GM21576 (cell line): ENCODE data around the gene KCNJ4.
"Not testable (repeated sequence)": the region's sequence is repeated elsewhere in the genome, so short reads cannot be mapped to it uniquely, and the experiment has no call there.

ENCODE experiments used
- ATAC-seq: cut with Tn5 transposase; IDR thresholded peaks from one replicate; pipeline ENCODE4 v1.9.1; 2021; ENCODE audit warnings: mild to moderate bottlenecking, moderate library complexity; ENCODE audit not compliant: unreplicated experiment

The KCNJ4 gene

DNA sequence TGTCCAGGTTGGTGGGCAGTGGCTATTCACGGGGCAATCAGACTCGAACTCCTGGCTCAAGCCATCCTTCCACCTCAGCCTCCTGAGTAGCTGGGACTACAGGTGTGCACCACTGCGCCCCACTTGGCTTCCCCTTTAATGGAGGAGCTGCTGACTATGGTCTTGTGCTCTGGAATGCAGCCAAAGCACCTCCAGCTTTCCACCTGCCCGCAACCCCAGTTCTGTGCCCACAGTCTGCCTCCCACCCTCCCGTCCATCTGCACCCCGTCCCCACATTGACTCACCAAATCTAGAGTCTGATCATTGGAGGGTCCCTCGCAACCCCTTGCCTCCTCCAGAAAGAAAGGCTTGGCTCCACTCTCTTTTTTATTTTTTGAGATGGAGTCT lies 41.0 kb downstream of the KCNJ4 start:
- no peak for ATAC-seq

DNA sequence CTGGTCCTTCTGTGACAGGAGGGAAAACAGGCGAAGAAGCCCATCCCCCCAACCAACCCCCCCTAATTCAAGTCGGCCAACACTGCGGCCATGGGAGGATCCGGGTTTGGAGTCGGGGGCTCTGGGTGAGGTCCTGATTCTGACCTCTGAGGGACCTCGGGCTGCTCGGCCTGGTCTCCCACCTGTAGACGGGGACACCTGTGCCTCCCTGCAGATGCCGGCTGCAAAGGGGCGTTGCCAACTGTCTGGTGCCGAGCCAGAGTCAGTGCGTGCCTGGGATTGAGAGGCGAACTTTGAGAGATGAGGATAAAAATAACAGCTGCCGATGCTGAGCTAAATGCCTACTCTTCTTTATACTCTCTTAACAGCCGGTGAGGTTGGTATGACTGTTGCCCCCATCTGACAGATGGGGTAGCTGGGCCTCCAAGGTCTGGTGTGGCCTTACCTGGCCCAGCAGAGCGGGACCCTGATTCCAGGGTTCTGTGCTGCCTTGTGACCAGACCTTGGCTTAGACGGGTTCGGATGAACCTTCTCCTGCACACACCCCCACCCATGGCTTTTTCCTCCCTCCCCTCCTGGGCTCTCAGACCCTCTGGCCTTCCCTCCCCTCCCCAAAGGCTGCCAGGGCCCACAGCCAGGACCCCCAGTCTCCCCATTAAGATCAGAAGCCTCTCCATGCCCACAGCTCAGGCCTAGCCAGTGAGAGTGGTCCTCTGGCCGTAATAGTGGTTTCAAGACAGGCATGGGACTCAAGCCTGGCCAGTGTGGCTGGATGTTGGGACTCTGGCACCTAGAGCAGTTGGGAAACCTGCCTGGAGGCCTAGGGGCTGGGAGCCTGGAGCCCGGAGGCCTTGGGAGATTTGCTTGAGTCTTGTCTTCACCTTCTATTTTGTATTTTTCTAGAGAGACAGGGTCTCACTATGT lies 41.7 kb downstream of the KCNJ4 start:
- ATAC-seq = no peak

DNA sequence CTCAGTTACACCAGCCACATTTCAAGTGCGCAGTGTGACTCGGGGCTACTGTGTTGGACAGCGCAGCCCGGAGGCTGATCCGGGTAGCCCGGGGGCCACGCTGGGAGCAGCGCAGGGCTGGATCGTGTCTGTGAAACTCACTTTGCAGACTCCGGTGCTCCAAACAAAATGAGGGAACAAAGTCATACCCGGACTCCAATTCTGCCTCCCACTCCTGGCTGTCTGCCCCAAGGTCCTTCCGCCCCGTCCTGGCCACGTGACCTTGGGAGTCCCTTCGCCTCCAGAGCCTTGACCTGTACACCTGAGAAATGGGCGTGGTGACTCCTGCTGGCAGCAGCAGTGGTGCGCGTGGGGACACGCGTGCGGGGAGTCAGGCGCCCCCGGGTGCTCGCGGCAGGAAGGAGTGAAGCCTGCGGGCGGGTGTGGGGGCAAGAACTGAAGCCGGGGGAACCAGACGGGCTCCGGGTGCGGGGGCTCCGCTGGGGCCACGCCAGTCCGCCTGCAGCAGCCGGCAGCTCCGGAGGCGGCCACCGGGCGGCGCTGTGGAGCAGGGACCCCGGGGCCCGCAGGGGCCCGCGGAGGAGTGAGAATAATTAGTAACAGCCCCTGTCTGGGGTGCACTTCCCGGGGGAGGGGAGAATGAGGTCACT lies 42.4 kb downstream of the KCNJ4 start:
- no peak for ATAC-seq

DNA sequence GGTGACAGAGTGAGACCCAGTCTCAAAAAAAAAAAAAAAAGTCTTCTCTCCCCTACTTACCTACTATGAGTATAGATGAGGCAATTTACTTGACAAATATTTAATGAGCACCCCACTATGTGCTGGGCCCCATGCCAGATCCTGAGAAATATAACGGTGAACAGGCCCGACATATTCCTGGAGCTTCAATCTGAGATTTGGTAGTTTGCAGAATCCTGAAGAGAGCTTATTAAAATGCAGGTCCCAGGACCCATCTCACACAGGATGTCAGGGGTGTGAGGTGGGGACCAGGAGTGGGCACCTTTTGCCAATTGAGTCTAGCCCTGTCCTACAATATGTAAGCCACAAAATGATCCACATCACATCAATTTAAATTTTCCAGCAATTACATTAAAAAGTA lies 44.0 kb downstream of the KCNJ4 start:
- ATAC-seq = no peak

- not testable (repeated sequence) for ATAC-seq
These were observed 45.1 kb downstream of the KCNJ4 start for GRCh38 chr22:38409916-38410315.

DNA sequence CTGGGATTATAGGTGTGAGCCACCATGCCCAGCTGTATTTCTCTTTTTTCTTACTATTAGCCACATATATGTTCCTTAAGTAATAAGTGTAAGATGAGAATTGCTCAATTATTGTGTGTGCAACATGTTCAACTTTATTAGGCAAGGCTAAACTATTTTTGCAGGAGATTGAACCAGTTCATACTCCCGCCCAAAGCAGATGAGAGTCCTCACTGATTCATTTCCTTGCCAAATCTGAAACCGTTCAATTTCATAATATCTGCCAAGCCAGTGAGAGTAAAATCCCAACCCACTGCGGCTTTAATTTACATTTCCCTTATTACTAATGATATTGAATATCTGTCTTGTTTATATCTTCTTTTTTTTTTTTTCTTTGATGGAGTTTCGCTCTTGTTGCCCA lies 48.4 kb downstream of the KCNJ4 start:
- no peak for ATAC-seq

- ATAC-seq = no peak
These were observed 50.6 kb downstream of the KCNJ4 start for GRCh38 chr22:38404419-38404818.

DNA sequence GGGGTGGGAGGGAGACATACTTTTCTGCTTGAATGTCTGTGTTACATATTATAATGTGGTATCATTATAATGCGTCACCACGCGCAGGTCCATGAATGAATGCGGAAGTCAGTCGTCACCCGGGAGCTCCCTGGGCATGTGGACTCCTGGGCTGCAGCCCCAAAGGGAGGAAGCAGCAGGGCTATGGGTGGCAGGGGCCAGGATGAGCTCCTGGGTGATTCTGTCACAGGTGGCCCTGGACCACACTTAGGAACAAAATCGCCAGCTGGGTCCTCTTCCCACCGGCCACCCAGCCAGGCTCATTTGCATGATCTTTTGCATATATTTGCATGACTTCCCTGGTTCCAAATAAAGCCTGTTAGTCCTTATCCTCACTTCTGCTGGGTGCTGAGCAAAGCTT lies 51.2 kb downstream of the KCNJ4 start:
- no peak for ATAC-seq

- no peak for ATAC-seq
These were observed 52.8 kb downstream of the KCNJ4 start for GRCh38 chr22:38402204-38402603.

- ATAC-seq = no peak
These were observed 53.5 kb downstream of the KCNJ4 start for GRCh38 chr22:38401336-38402084.

DNA sequence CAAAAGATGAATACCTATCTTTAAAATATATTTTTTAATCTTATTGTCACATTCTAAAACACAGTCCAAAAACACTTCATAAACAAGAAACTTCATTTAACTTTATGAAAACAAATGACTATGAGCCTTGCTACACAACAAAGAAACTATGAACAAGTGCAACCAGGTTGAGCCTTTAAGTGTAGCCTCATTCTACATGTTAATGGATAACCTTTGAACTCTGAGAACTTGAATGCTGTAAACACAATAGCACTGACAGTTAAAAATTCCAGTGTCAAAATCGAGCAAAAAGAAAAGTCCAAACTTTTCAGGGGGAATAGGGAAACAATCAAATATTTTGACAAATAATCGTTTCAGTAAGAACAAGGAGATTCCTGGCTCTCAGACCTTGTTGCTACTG lies 54.7 kb downstream of the KCNJ4 start:
- ATAC-seq = not testable (repeated sequence)

DNA sequence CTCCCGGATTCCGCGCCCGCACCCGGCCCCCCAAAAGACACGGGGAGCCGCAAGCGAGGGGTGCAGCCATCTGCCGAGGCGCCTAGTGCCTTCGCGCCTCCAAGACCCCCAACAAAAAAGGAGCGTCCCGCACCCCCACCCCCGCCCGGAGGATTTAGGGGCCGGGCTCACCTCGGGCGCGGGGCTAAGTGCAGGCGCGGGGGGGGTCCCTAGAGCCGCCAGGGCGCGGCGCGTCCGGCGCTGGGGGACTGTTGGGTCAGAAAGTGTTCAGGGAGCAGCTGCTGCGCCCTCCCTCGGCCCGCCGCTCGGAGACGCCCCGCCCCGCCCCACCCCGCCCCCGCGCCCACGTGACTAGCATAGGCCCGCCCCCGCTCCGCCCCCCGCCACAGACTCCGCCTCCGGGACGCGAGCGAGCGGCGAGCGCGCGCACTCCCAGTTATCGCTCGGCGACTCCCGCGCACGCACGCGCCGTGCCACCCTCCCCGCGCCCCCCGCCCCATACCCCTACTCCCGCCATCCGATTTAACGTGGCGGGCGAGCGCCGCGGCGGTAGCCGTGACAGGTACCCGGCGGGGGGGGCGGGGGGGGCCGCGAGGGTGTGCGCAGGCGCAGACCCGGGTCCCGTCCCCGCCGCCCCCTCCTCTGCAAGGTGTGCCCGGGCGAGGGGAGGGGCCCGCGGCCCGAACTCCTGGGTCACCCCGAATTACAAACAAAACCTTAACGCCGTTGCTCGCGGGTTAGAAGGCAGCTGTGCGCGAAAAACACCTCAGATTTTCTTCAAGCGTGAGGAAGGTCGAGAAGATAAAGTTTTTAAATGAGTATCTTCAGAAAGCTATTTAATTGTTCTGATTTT lies 56.2 kb downstream of the KCNJ4 start:
- peak; percentile 40 for ATAC-seq

DNA sequence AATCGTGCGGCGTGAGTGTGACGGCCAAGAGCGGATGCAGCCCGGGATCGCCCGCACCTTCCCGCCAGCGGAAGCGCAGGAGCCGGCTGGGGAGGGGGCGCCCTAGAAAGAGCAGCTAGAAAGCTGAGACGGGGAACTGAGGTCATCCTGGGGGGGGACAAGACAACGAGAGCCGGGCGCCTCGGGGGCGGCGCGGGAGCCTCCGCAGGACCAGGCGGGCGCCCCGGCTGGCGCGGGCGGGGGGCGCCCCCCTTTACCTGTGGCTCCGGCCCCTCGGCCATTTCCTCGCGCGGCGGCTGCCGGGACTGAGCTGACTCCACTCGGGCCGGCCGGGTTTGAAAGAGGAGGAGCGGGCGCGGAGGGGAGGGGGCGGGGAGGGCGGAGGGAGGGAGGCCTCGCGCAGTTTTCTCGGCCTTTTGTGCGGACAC lies 56.8 kb downstream of the KCNJ4 start:
- ATAC-seq = peak; percentile 28

DNA sequence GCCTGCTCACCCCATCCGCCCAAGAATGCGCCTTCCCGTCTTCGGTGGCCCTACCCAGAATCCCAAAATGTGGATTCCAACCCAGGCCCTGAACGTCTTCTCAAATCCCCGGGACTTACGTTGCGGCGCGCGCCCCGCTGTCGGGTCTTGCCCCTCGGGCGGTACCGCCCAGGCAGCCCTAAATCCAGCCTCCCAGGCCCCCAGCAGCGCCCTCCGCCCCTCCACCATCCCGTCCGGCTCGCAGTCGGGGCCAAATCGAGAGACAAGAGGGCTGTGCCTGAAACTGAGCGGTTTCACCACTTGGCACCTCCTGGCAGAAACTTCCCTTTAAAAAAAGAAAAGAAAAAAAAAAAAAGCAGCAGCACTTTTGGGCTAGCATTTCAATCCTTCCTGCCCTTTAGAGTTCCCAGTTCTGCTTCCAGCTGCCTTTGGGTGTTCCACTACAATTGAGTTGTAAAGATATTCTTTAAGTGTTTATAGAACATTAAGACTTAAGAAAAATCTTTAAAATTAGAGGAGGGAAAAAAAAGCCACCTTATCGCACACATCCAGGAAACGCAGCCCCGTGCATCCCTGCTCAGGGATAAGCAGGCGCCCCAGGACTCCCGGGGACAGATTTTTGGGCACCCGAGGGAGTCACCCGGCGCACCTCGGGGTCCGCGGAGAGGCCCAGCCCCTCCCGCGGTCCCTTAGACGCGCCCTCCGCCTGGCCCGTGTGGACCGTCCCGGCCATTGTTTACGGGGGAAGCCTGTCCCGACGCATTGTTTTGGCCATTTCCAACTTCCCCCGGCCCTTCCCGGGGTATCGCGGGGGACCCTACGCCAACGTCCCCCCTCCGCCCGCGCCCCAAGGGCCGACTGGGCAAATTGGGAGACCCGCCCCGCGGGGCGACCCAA lies 57.6 kb downstream of the KCNJ4 start:
- no peak for ATAC-seq

GRCh38 chr22:38396440-38397069 lies 58.4 kb downstream of the KCNJ4 start:
- ATAC-seq = not testable (repeated sequence)

DNA sequence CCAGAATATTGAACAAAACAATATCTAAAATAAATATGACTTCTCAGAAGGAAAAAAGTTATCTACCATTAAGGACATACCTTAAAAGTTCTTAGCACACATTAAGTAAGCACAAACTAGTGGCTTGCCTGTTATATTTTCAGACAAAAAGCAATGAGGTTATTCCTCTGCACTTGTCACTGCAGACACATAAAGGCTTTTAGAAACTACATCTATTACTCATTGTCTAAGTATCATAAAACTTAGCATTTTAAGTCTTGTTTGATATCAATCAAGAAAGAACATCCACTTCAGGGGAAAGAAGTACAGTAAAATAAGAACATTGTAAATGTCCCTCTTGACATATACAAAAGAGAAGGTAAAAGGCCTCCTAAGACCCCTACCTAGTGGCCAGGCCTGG lies 59.1 kb downstream of the KCNJ4 start:
- ATAC-seq = not testable (repeated sequence)

GRCh38 chr22:38394929-38395624 lies 59.9 kb downstream of the KCNJ4 start:
- ATAC-seq = not testable (repeated sequence)

DNA sequence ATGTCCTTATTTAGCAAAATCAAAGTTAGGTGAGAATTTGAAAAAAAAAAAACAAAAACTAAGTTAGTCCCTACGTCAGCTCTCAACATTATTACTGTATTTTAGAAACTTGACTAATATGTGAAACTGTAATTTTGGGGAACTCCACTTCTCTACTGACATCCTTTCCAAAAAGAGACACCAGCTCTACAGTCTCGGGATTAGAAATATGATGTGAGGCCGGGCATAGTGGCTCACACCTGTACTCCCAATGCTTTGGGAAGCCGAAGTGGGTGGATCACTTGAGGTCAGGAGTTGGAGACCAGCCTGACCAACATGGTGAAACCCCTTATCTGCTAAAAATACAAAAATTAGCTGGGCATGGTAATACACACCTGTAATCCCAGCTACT lies 65.6 kb downstream of the KCNJ4 start:
- not testable (repeated sequence) for ATAC-seq
